Karpas-422 (cell line): Measurements from ENCODE around the gene RFX4. TPM values are rescaled to one million over a fixed set of nuclear protein-coding genes. Genes with fewer than 3 reads are reported as not detected.

Experiments
- DNase-seq: peaks from one replicate; pipeline ENCODE4 v3.0.0-alpha.2; 2015
- H2AFZ ChIP-seq: fragments of 200-600 bp; sonication (generic); 2 replicates; pipeline ENCODE4 v1.6.1; 2014; ENCODE audit warnings: antibody characterized with exemption, low read length, mixed read lengths
- H3K27ac ChIP-seq: fragments of 200-600 bp; sonication (generic); 2 replicates; pipeline ENCODE4 v1.5.1; 2014; ENCODE audit warnings: mild to moderate bottlenecking, low read length, moderate library complexity
- H3K27me3 ChIP-seq: fragments of 200-600 bp; sonication (generic); 2 replicates; pipeline ENCODE4 v1.6.1; 2014; ENCODE audit warnings: low read length, mixed read lengths
- H3K36me3 ChIP-seq: fragments of 200-600 bp; sonication (generic); 2 replicates; pipeline ENCODE4 v1.6.1; 2014; ENCODE audit warnings: low read length, mixed read lengths; ENCODE audit not compliant: insufficient read depth
- H3K4me1 ChIP-seq: fragments of 200-600 bp; sonication (generic); 2 replicates; pipeline ENCODE4 v1.6.1; 2014; ENCODE audit warnings: mild to moderate bottlenecking, low read length, mixed read lengths
- H3K4me2 ChIP-seq: fragments of 200-600 bp; sonication (generic); 2 replicates; pipeline ENCODE4 v1.6.1; 2014; ENCODE audit warnings: low read length, low read depth, mild to moderate bottlenecking; ENCODE audit not compliant: poor library complexity, severe bottlenecking
- H3K4me3 ChIP-seq: fragments of 200-600 bp; sonication (generic); 2 replicates; pipeline ENCODE4 v1.5.1; 2014; ENCODE audit warnings: mild to moderate bottlenecking, antibody characterized with exemption, low read length, mixed read lengths
- H3K79me2 ChIP-seq: fragments of 200-600 bp; sonication (generic); 2 replicates; pipeline ENCODE4 v1.6.1; 2014; ENCODE audit warnings: mild to moderate bottlenecking, low read length, mixed read lengths
- H3K9ac ChIP-seq: fragments of 200-600 bp; sonication (generic); 2 replicates; pipeline ENCODE4 v1.6.0; 2014; ENCODE audit warnings: low read length
- H3K9me2 ChIP-seq: fragments of 200-600 bp; sonication (generic), shearing (Covaris generic); replicated peaks from 2 replicates; pipeline ENCODE4 v1.6.0; 2014; ENCODE audit warnings: mild to moderate bottlenecking, low read length, moderate library complexity; ENCODE audit not compliant: insufficient read depth
- H3K9me3 ChIP-seq: fragments of 300-700, 200-600 bp; sonication (generic); 2 replicates; pipeline ENCODE4 v1.6.1; 2014; ENCODE audit warnings: low read length, mixed read lengths
- H4K20me1 ChIP-seq: fragments of 200-600 bp; sonication (generic); 2 replicates; pipeline ENCODE4 v1.6.1; 2014; ENCODE audit warnings: mild to moderate bottlenecking, antibody characterized with exemption, low read length, low read depth; ENCODE audit not compliant: insufficient read depth
- total RNA-seq: library from RNA; depleted of rRNA; stranded (reverse); fragments of >200 nt; shearing (Covaris generic); gene quantifications from 2 replicates; pipeline ENCODE4 v1.2.3, GENCODE V29; 2014; ENCODE audit warnings: low replicate concordance; rRNA removed

RFX4 gene
- total RNA-seq, 1 experiment from 2014 or later: not detected

GRCh38 chr12:106794369-106794768, 211.6 kb downstream of the RFX4 start:
- DNase-seq: no peak
- H3K4me1 ChIP-seq: peaks cover 6% of the 10 kb centered on the region
- no peaks in the 10 kb centered on the region for H3K27me3 ChIP-seq
- no peak overlapping the region for H3K27ac ChIP-seq
- H4K20me1 ChIP-seq: no peaks in the 10 kb centered on the region
- no peaks in the 10 kb centered on the region for H3K9me2 ChIP-seq
- H3K36me3 ChIP-seq: no peaks in the 10 kb centered on the region
- no peak overlapping the region for H3K4me2 ChIP-seq
- no peak overlapping the region for H3K9ac ChIP-seq
- no peaks in the 10 kb centered on the region for H3K9me3 ChIP-seq
- no peak overlapping the region for H2AFZ ChIP-seq
- no peaks in the 10 kb centered on the region for H3K79me2 ChIP-seq
- no peak overlapping the region for H3K4me3 ChIP-seq

- H3K79me2 ChIP-seq: no peaks in the 10 kb centered on the region
- H3K9me2 ChIP-seq: no peaks in the 10 kb centered on the region
- no peaks in the 10 kb centered on the region for H3K4me1 ChIP-seq
- H4K20me1 ChIP-seq: no peaks in the 10 kb centered on the region
- DNase-seq: no peak
- no peak overlapping the region for H2AFZ ChIP-seq
- no peak overlapping the region for H3K4me2 ChIP-seq
- no peak overlapping the region for H3K9ac ChIP-seq
- no peak overlapping the region for H3K27ac ChIP-seq
- H3K36me3 ChIP-seq: no peaks in the 10 kb centered on the region
- no peaks in the 10 kb centered on the region for H3K27me3 ChIP-seq
- H3K4me3 ChIP-seq: no peak overlapping the region
- H3K9me3 ChIP-seq: no peaks in the 10 kb centered on the region
Observed at GRCh38 chr12:106801167-106801708, 218.4 kb downstream of the RFX4 start.

GRCh38 chr12:106801830-106802533, 219.2 kb downstream of the RFX4 start:
- no peak for DNase-seq
- no peaks in the 10 kb centered on the region for H3K36me3 ChIP-seq
- H3K27ac ChIP-seq: no peak overlapping the region
- no peaks in the 10 kb centered on the region for H4K20me1 ChIP-seq
- no peak overlapping the region for H3K4me2 ChIP-seq
- no peak overlapping the region for H3K9ac ChIP-seq
- no peak overlapping the region for H2AFZ ChIP-seq
- H3K4me1 ChIP-seq: no peaks in the 10 kb centered on the region
- H3K27me3 ChIP-seq: no peaks in the 10 kb centered on the region
- H3K9me3 ChIP-seq: no peaks in the 10 kb centered on the region
- no peaks in the 10 kb centered on the region for H3K9me2 ChIP-seq
- H3K4me3 ChIP-seq: no peak overlapping the region
- H3K79me2 ChIP-seq: no peaks in the 10 kb centered on the region

- no peaks in the 10 kb centered on the region for H4K20me1 ChIP-seq
- H3K4me2 ChIP-seq: no peak overlapping the region
- H3K4me1 ChIP-seq: no peaks in the 10 kb centered on the region
- no peak overlapping the region for H3K4me3 ChIP-seq
- no peak overlapping the region for H3K9ac ChIP-seq
- H3K27me3 ChIP-seq: no peaks in the 10 kb centered on the region
- no peak overlapping the region for H2AFZ ChIP-seq
- no peak for DNase-seq
- H3K79me2 ChIP-seq: no peaks in the 10 kb centered on the region
- no peak overlapping the region for H3K27ac ChIP-seq
- H3K9me3 ChIP-seq: no peaks in the 10 kb centered on the region
- no peaks in the 10 kb centered on the region for H3K36me3 ChIP-seq
- H3K9me2 ChIP-seq: no peaks in the 10 kb centered on the region
Observed at GRCh38 chr12:106804668-106805067, 221.9 kb downstream of the RFX4 start.

Other genes with a start within 250 kb of the RFX4 start
- gene POLR3B, start 225.3 kb upstream of the RFX4 start, total RNA-seq: 10.0 and 13.6 TPM in 2 replicates
- not detected in 2 replicates for gene RIC8B, start 191.7 kb downstream of the RFX4 start, total RNA-seq